Psoas muscle (tissue), 8 donors: ENCODE measurements around the gene UIMC1. TPM values are rescaled to one million over a fixed set of nuclear protein-coding genes. Genes with fewer than 3 reads are reported as not detected.

Experiments
- ATAC-seq, 4 donors: fragments of 200-7000 bp; cut with Tn5 transposase; one replicate each; pipeline ENCODE4 v1.9.1; 2020; ENCODE audit warnings: moderate library complexity in 3 of 4, mild to moderate bottlenecking in 2 of 4
- DNase-seq, 2 donors: peaks; one replicate each; pipeline ENCODE4 v3.0.0-alpha.2; 2020
- H3K27ac ChIP-seq: fragments of 200-600 bp; one replicate; pipeline ENCODE4 v1.8.0; 2022
- H3K27me3 ChIP-seq, 3 donors: fragments of 200-600 bp in 1 of 3; one replicate each; pipeline versions ENCODE4 v1.6.1 to v1.8.0; 2013 to 2022; ENCODE audit warnings: low read length in 2 of 3, mild to moderate bottlenecking in 2 of 3, moderate library complexity in 1 of 3; ENCODE audit not compliant: insufficient read depth in 3 of 3
- H3K36me3 ChIP-seq, 2 donors: fragments of 200-600 bp in 1 of 2; one replicate each; pipeline versions ENCODE4 v1.6.1 to v1.8.0; 2013 to 2022; ENCODE audit warnings: low read depth in 1 of 2, mild to moderate bottlenecking in 1 of 2, moderate library complexity in 1 of 2; ENCODE audit not compliant: insufficient read depth in 1 of 2
- H3K4me1 ChIP-seq: fragments of 200-600 bp; one replicate; pipeline ENCODE4 v1.8.0; 2022
- H3K4me3 ChIP-seq: fragments of 200-600 bp; one replicate; pipeline ENCODE4 v1.8.0; 2022; ENCODE audit warnings: mild to moderate bottlenecking
- H3K9me3 ChIP-seq: fragments of 200-600 bp; one replicate; pipeline ENCODE4 v1.8.0; 2022
- WGBS, 3 donors: extraction: QIAGEN DNeasy Blood & Tissue Kit; methylation state at CpG; one replicate each; pipeline versions ENCODE4 v1.1.6 to v1.1.7; 2013; 5-methylcytosine and 5-hydroxymethylcytosine counted together
- intact Hi-C, 2 donors: fragments of 100-400 bp; cut with DNase I; formaldehyde crosslinking; loops; one replicate each; pipeline versions ENCODE4 v1.11.0 to v1.14.2; 2022
- polyA plus RNA-seq, 3 donors: library from polyadenylated mRNA; stranded (reverse); fragments of 200-250 nt; gene quantifications; one replicate each; pipeline ENCODE4 v1.2.3, GENCODE V29; 2013
- total RNA-seq, 4 donors: library from RNA; stranded (reverse); fragmentation: NEBNext Ultra II Directional in 2 of 4; extraction: Animal tissue kit (Norgen Biotek cat#: 25700) in 2 of 4; gene quantifications; one replicate each; pipeline versions ENCODE4 v1.2.1 to v1.2.4, GENCODE V29; 2021 to 2023
- TF ChIP-seq, protein P1 (sequence below): fragments of 200-600 bp; IDR thresholded peaks from one replicate; pipeline ENCODE4 v1.8.0; 2022; ENCODE audit warnings: antibody characterized with exemption
- donor health status: healthy with polysubstance abuse.
- donor health status: DM: no; HTN: no; CAD: no; lungs with moderate emphysema.
- donor health status: Bipolar disorder and iron deficiency.
- donor health status: healthy.
- donor health status: DM: yes; HTN: yes; CAD: no.
- donor health status: DM: no; HTN: no; CAD: no.
- donor health status: DM: no; HTN: no; CAD: no.
- donor health status: DM: yes; HTN: yes; CAD: no.

The UIMC1 gene
- total and polyA plus RNA-seq, 7 donors = 12.7 to 40.0 (median 26.1) TPM

GRCh38 chr5:177036443-177036842 is 29.9 kb upstream of the UIMC1 start:
- Histone ChIP-seq H3K9me3 (peaks cover 1% of the 10 kb centered on the region), H3K4me1 (no peaks in the 10 kb centered on the region), H3K27ac (no peak overlapping the region), H3K27me3 (no peaks in the 10 kb centered on the region), H3K36me3 (peaks cover 0 to 22% of the 10 kb centered on the region in 2 donors), H3K4me3 (no peak overlapping the region)
- WGBS, 3 donors = 61 to 80% (median 75%) methylated on average over 5 of the region's 5 CpGs
- TF ChIP-seq, protein P1, sequence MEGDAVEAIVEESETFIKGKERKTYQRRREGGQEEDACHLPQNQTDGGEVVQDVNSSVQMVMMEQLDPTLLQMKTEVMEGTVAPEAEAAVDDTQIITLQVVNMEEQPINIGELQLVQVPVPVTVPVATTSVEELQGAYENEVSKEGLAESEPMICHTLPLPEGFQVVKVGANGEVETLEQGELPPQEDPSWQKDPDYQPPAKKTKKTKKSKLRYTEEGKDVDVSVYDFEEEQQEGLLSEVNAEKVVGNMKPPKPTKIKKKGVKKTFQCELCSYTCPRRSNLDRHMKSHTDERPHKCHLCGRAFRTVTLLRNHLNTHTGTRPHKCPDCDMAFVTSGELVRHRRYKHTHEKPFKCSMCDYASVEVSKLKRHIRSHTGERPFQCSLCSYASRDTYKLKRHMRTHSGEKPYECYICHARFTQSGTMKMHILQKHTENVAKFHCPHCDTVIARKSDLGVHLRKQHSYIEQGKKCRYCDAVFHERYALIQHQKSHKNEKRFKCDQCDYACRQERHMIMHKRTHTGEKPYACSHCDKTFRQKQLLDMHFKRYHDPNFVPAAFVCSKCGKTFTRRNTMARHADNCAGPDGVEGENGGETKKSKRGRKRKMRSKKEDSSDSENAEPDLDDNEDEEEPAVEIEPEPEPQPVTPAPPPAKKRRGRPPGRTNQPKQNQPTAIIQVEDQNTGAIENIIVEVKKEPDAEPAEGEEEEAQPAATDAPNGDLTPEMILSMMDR = no peak
- no peak for ATAC-seq
- DNase-seq = no peak
- intact Hi-C loops = no loop called here

GRCh38 chr5:177035976-177036375 is 29.4 kb upstream of the UIMC1 start:
- no peak overlapping the region for H3K27ac ChIP-seq
- intact Hi-C loops = no loop called here
- H3K9me3 ChIP-seq = peaks cover 6% of the 10 kb centered on the region
- peaks cover 0 to 18% of the 10 kb centered on the region in 2 donors for H3K36me3 ChIP-seq
- no peaks in the 10 kb centered on the region for H3K27me3 ChIP-seq
- H3K4me3 ChIP-seq = no peak overlapping the region
- no peak for DNase-seq
- no peaks in the 10 kb centered on the region for H3K4me1 ChIP-seq
- TF ChIP-seq, protein P1 = no peak
- ATAC-seq = no peak
- WGBS, 3 donors = 42 to 62% (median 58%) methylated on average over 1 of the region's 1 CpG

DNA sequence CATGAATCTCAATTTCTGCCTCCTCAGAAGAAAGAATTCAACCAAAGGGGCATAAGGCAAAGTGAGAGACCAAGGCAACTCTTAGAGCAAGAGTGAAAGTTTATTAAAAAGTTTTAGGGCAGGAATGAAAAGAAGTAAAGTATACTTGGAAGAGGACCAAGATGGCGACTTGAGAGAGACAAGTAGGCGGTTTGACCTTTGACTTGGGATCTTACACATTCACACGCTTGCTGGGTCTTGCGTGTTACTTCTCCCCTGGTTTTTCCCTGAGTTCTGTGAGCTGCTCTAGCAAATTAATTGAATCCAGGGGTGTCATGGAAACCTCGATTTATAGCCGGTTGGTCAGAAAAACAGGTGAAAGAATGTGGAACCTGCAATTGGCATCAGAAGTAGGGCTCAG is 22.9 kb upstream of the UIMC1 start:
- no peak for ATAC-seq
- H3K9me3 ChIP-seq = peaks cover 8% of the 10 kb centered on the region
- intact Hi-C loops = no loop called here

DNA sequence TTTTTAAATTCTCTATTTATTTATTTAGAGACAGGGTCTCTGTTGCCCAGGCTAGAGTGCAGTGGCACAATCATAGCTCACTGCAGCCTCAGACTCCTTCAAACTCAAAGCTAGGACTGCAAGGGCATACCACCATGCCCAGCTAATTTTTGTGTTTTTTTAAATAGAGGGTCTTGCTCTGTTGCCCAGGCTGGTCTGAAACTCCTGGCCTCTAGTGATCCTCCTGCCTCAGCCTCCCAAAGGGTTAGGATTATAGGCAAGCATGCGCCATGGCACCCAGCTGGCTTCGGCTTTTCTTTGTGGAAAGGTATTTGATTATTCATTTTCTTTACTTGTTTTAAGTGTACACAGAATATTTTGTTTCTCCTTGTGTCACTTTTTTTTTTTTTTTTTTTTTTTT is 21.1 kb upstream of the UIMC1 start:
- DNase-seq (no peak), ATAC-seq (no peak)
- TF ChIP-seq, protein P1 = no peak
- Histone ChIP-seq H3K4me3 (no peak overlapping the region), H3K36me3 (peaks cover 0 to 23% of the 10 kb centered on the region in 2 donors), H3K9me3 (peaks cover 8% of the 10 kb centered on the region), H3K27me3 (no peaks in the 10 kb centered on the region), H3K4me1 (peaks cover 9% of the 10 kb centered on the region), H3K27ac (no peak overlapping the region)
- WGBS, 3 donors = 94 to 98% (median 96%) methylated on average over 2 of the region's 2 CpGs
- intact Hi-C loops = no loop called here

More for the DNA sequence above, 22.9 kb upstream of the UIMC1 start:
- Histone ChIP-seq H3K27ac (no peak overlapping the region), H3K4me1 (peaks cover 3% of the 10 kb centered on the region), H3K4me3 (no peak overlapping the region), H3K27me3 (no peaks in the 10 kb centered on the region), H3K36me3 (peaks cover 0 to 22% of the 10 kb centered on the region in 2 donors)
- 91 to 95% (median 93%) methylated on average over 6 of the region's 6 CpGs for WGBS, 3 donors
- no peak for DNase-seq
- TF ChIP-seq, protein P1 = no peak

- Histone ChIP-seq H3K36me3 (peaks cover 0 to 18% of the 10 kb centered on the region in 2 donors), H3K4me1 (peaks cover 6% of the 10 kb centered on the region), H3K27me3 (no peaks in the 10 kb centered on the region), H3K9me3 (no peaks in the 10 kb centered on the region), H3K4me3 (no peak overlapping the region), H3K27ac (no peak overlapping the region)
- DNase-seq (no peak), ATAC-seq (no peak)
- intact Hi-C loops = no loop called here
- TF ChIP-seq, protein P1 = no peak
- WGBS, 3 donors = 81 to 91% (median 81%) methylated on average over 3 of the region's 3 CpGs
Measured at GRCh38 chr5:177025101-177025601, 18.6 kb upstream of the UIMC1 start.
